ENCODE data around the gene LHPP.
A peak's percentile ranks its signal among the peaks of the same experiment; 100 is the strongest.

LHPP gene

DNA sequence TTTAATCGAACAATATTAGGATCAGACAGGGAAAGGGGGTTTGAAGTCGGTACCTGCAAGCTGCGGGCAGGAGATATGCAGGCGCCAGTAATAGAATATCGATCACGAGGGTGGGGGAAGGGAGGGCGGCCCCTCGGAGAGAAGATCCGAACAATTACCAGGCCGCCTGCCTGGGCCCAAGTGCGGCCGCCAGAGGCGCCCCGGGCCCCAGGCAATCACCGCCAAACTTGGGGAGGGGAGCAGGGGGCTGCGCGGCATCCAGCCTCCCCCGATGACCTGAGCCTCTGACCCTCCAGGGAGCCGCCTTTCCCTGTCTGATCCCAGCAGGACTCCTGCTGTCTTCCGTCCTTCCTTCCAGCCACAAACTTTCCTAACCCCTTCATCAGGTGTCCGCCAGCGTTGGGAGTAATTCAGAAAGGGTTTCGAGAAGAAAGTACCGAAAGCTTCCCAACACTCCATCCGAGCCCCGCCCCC, 12.9 kb upstream of the LHPP start:
- H3K4me1 ChIP-seq (ENCODE audit: control insufficient read depth, insufficient read depth, low read length) = peaks cover 5% of the 10 kb centered on the region; the same call in 1 of the 2 replicates
- POLR2A ChIA-PET = interaction anchor here (2.0 to 2.5 kb wide), 2 partner anchors 13 to 30 kb away, joined by 6 to 17 read pairs; partner anchors contain the start of genes LHPP and OAT
- H3K27ac ChIP-seq (ENCODE audit: extremely low read depth, low read depth, low read length) = no peak overlapping the region
- no peaks in the 10 kb centered on the region for H3K9me3 ChIP-seq (ENCODE audit: control insufficient read depth, insufficient read depth, low read depth, low read length)
- no peaks in the 10 kb centered on the region for H3K36me3 ChIP-seq (ENCODE audit: control insufficient read depth in 2 of 2, insufficient read depth in 1 of 2, low read length in 2 of 2)
- peak; percentile 29; the same call in 1 of the 2 replicates for TF ChIP-seq IKZF3 (tag by site-specific recombination; IDR thresholded peaks at IDR 0.05)
- no peak for TF ChIP-seq ZNF555 (tag by site-specific recombination; conservative IDR thresholded peaks at IDR 0.05)
- CTCF ChIA-PET = interaction anchor here (1.1 to 1.2 kb wide), 2 partner anchors 45 to 86 kb away, joined by 3 to 6 read pairs; no protein-coding TSS in a partner anchor
- H3K4me3 ChIP-seq (ENCODE audit: low read depth, low read length) = no peak overlapping the region

DNA sequence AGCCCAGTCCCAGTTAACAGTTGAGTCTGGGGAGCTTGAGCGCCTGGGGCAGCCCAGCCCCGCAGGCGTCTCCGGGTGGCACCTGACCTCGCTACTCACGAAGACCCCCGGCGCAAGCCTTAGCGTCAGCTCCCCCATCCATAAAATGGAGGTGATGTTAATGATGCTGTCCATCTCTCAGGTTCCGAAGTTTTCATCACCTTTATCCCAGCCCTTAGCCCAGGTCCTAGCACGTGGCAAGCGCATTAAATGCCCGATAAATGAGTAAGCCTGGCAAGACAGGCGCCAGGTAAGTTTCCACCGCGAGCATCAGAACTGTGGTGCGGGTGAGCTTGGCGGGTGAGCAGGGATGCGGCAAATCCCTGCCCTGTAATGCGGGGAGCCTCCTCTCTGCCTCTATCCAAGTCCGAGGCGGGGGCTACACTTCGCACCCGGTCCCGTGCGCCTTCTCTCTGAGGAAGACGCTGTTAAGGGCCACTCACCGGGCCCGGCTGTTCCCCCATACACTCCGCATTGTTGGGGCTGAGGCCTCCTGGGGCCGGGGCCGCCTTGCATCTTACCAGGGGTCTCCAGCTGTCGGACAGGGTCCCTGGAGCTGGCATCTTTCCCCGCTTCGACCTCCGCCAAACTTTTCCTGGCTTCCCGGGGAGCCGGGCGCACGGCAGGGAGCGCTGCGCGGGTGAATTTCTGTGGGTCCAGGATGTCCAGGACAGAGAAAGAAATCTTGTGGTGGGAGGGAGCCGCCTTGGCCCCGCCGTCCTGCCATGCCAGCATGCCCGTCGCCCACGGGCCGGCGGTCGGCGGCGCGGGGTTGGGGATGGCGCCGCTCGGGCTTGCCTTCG, 12.2 kb upstream of the LHPP start:
- no peaks in the 10 kb centered on the region for H3K36me3 ChIP-seq (ENCODE audit: control insufficient read depth in 2 of 2, insufficient read depth in 1 of 2, low read length in 2 of 2)
- ChIA-PET POLR2A (interaction anchor here (1.2 to 2.5 kb wide), 4 partner anchors 11 to 31 kb away, joined by 3 to 17 read pairs (median 4); partner anchors contain the start of genes LHPP and OAT), CTCF (interaction anchor here (0.6 to 1.2 kb wide), 3 partner anchors 32 to 85 kb away, joined by 3 to 6 read pairs (median 3); no protein-coding TSS in a partner anchor)
- H3K4me3 ChIP-seq (ENCODE audit: low read depth, low read length) = peak overlapping the region; percentile 36
- no peaks in the 10 kb centered on the region for H3K9me3 ChIP-seq (ENCODE audit: control insufficient read depth, insufficient read depth, low read depth, low read length)
- H3K27ac ChIP-seq (ENCODE audit: extremely low read depth, low read depth, low read length) = peak overlapping the region; percentile 9; the same call in 1 of the 2 replicates
- peaks cover 5% of the 10 kb centered on the region; the same call in 1 of the 2 replicates for H3K4me1 ChIP-seq (ENCODE audit: control insufficient read depth, insufficient read depth, low read length)
- TF ChIP-seq KLF9 (tag by site-specific recombination; IDR thresholded peaks at IDR 0.05; ENCODE audit: low read depth) (no peak), ZXDB (tag by site-specific recombination; IDR thresholded peaks at IDR 0.05) (0 out of 2 replicates have a peak, but pooled peaks have one; percentile 9), ZSCAN30 (tag by site-specific recombination; IDR thresholded peaks at IDR 0.05) (0 out of 2 replicates have a peak, but pooled peaks have one; percentile 9), BCL11B (tag by site-specific recombination; IDR thresholded peaks at IDR 0.05; ENCODE audit: low read depth) (no peak), ZBTB20 (tag by site-specific recombination; IDR thresholded peaks at IDR 0.05) (peak; percentile 67), GLIS2 (tag by site-specific recombination; IDR thresholded peaks at IDR 0.05) (peak; percentile 42; the same call in 1 of the 2 replicates), ZNF785 (tag by site-specific recombination; IDR thresholded peaks at IDR 0.05) (no peak), ZNF843 (tag by site-specific recombination; IDR thresholded peaks at IDR 0.05) (peak; percentile 26; the same call in 1 of the 2 replicates), ZFHX2 (tag by site-specific recombination; conservative IDR thresholded peaks at IDR 0.05) (peak; percentile 73), ZNF561 (tag by site-specific recombination; IDR thresholded peaks at IDR 0.05; ENCODE audit: borderline replicate concordance) (no peak), ZBTB48 (tag by site-specific recombination; IDR thresholded peaks at IDR 0.05) (peak; percentile 50; the same call in 1 of the 2 replicates), ZIC2 (tag by site-specific recombination; IDR thresholded peaks at IDR 0.05) (peak; percentile 62), ZNF600 (tag by site-specific recombination; IDR thresholded peaks at IDR 0.05) (peak; percentile 59; the same call in 1 of the 2 replicates), ZNF341 (tag by site-specific recombination; IDR thresholded peaks at IDR 0.05; ENCODE audit: low read depth) (peak; percentile 45), ZNF335 (tag by site-specific recombination; conservative IDR thresholded peaks at IDR 0.05) (peak; percentile 72), ZNF707 (tag by site-specific recombination; IDR thresholded peaks at IDR 0.05) (no peak), EGR2 (tag by site-specific recombination; IDR thresholded peaks at IDR 0.05; ENCODE audit: low read depth) (peak; percentile 61), ZNF777 (tag by site-specific recombination; IDR thresholded peaks at IDR 0.05; ENCODE audit: borderline replicate concordance) (peak; percentile 39; the same call in 1 of the 2 replicates)
- TF ChIP-seq, protein P1, sequence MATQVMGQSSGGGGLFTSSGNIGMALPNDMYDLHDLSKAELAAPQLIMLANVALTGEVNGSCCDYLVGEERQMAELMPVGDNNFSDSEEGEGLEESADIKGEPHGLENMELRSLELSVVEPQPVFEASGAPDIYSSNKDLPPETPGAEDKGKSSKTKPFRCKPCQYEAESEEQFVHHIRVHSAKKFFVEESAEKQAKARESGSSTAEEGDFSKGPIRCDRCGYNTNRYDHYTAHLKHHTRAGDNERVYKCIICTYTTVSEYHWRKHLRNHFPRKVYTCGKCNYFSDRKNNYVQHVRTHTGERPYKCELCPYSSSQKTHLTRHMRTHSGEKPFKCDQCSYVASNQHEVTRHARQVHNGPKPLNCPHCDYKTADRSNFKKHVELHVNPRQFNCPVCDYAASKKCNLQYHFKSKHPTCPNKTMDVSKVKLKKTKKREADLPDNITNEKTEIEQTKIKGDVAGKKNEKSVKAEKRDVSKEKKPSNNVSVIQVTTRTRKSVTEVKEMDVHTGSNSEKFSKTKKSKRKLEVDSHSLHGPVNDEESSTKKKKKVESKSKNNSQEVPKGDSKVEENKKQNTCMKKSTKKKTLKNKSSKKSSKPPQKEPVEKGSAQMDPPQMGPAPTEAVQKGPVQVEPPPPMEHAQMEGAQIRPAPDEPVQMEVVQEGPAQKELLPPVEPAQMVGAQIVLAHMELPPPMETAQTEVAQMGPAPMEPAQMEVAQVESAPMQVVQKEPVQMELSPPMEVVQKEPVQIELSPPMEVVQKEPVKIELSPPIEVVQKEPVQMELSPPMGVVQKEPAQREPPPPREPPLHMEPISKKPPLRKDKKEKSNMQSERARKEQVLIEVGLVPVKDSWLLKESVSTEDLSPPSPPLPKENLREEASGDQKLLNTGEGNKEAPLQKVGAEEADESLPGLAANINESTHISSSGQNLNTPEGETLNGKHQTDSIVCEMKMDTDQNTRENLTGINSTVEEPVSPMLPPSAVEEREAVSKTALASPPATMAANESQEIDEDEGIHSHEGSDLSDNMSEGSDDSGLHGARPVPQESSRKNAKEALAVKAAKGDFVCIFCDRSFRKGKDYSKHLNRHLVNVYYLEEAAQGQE (tag by site-specific recombination; IDR thresholded peaks at IDR 0.05) = peak; percentile 47; the same call in 1 of the 2 replicates
- TF ChIP-seq, protein P2, sequence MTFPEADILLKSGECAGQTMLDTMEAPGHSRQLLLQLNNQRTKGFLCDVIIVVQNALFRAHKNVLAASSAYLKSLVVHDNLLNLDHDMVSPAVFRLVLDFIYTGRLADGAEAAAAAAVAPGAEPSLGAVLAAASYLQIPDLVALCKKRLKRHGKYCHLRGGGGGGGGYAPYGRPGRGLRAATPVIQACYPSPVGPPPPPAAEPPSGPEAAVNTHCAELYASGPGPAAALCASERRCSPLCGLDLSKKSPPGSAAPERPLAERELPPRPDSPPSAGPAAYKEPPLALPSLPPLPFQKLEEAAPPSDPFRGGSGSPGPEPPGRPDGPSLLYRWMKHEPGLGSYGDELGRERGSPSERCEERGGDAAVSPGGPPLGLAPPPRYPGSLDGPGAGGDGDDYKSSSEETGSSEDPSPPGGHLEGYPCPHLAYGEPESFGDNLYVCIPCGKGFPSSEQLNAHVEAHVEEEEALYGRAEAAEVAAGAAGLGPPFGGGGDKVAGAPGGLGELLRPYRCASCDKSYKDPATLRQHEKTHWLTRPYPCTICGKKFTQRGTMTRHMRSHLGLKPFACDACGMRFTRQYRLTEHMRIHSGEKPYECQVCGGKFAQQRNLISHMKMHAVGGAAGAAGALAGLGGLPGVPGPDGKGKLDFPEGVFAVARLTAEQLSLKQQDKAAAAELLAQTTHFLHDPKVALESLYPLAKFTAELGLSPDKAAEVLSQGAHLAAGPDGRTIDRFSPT (tag by site-specific recombination; IDR thresholded peaks at IDR 0.05) = peak; percentile 75
- TF ChIP-seq, protein P3, sequence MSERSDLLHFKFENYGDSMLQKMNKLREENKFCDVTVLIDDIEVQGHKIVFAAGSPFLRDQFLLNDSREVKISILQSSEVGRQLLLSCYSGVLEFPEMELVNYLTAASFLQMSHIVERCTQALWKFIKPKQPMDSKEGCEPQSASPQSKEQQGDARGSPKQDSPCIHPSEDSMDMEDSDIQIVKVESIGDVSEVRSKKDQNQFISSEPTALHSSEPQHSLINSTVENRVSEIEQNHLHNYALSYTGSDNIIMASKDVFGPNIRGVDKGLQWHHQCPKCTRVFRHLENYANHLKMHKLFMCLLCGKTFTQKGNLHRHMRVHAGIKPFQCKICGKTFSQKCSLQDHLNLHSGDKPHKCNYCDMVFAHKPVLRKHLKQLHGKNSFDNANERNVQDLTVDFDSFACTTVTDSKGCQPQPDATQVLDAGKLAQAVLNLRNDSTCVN (tag by site-specific recombination; optimal IDR thresholded peaks at IDR 0.05) = peak; percentile 55
